ENCODE results near the gene VSIG2.

The VSIG2 gene

GRCh38 chr11:124717786-124718651 is 34.0 kb downstream of the VSIG2 start:
- H3K27ac ChIP-seq (ENCODE audit: low read depth, low read length): no peak overlapping the region
- H3K9me3 ChIP-seq (ENCODE audit: control insufficient read depth, insufficient read depth, low read depth, low read length): no peaks in the 10 kb centered on the region
- peak overlapping the region; percentile 27 for H3K9ac ChIP-seq (ENCODE audit: low read length)
- H3K4me1 ChIP-seq (ENCODE audit: control insufficient read depth, insufficient read depth, low read length): peaks cover 17% of the 10 kb centered on the region
- H3K27me3 ChIP-seq (ENCODE audit: control insufficient read depth, insufficient read depth, low read length): peaks cover 93% of the 10 kb centered on the region
- H3K36me3 ChIP-seq (ENCODE audit: control insufficient read depth, insufficient read depth, low read length): no peaks in the 10 kb centered on the region
- H3K4me3 ChIP-seq (ENCODE audit: low read depth, low read length): peak overlapping the region; percentile 65

GRCh38 chr11:124717421-124717785 is 34.7 kb downstream of the VSIG2 start:
- Histone ChIP-seq H3K9me3 (ENCODE audit: control insufficient read depth, insufficient read depth, low read depth, low read length) (no peaks in the 10 kb centered on the region), H3K27ac (ENCODE audit: low read depth, low read length) (no peak overlapping the region), H3K9ac (ENCODE audit: low read length) (no peak overlapping the region), H3K36me3 (ENCODE audit: control insufficient read depth, insufficient read depth, low read length) (no peaks in the 10 kb centered on the region), H3K4me1 (ENCODE audit: control insufficient read depth, insufficient read depth, low read length) (peaks cover 17% of the 10 kb centered on the region), H3K27me3 (ENCODE audit: control insufficient read depth, insufficient read depth, low read length) (peaks cover 87% of the 10 kb centered on the region), H3K4me3 (ENCODE audit: low read depth, low read length) (peak overlapping the region; percentile 65)

- Histone ChIP-seq H3K36me3 (ENCODE audit: control insufficient read depth, insufficient read depth, low read length) (no peaks in the 10 kb centered on the region), H3K9ac (ENCODE audit: low read length) (no peak overlapping the region), H3K27ac (ENCODE audit: low read depth, low read length) (no peak overlapping the region), H3K9me3 (ENCODE audit: control insufficient read depth, insufficient read depth, low read depth, low read length) (no peaks in the 10 kb centered on the region), H3K4me1 (ENCODE audit: control insufficient read depth, insufficient read depth, low read length) (peaks cover 17% of the 10 kb centered on the region), H3K27me3 (ENCODE audit: control insufficient read depth, insufficient read depth, low read length) (peaks cover 78% of the 10 kb centered on the region), H3K4me3 (ENCODE audit: low read depth, low read length) (no peak overlapping the region)
Observed at GRCh38 chr11:124716591-124716990, 35.5 kb downstream of the VSIG2 start.

GRCh38 chr11:124712392-124712791 is 39.7 kb downstream of the VSIG2 start:
- H3K27me3 ChIP-seq (ENCODE audit: control insufficient read depth, insufficient read depth, low read length): peaks cover 36% of the 10 kb centered on the region
- H3K9ac ChIP-seq (ENCODE audit: low read length): no peak overlapping the region
- no peaks in the 10 kb centered on the region for H3K36me3 ChIP-seq (ENCODE audit: control insufficient read depth, insufficient read depth, low read length)
- no peak overlapping the region for H3K4me3 ChIP-seq (ENCODE audit: low read depth, low read length)
- no peak overlapping the region for H3K27ac ChIP-seq (ENCODE audit: low read depth, low read length)
- H3K4me1 ChIP-seq (ENCODE audit: control insufficient read depth, insufficient read depth, low read length): peaks cover 1% of the 10 kb centered on the region; the same call in 1 of the 2 replicates
- H3K9me3 ChIP-seq (ENCODE audit: control insufficient read depth, insufficient read depth, low read depth, low read length): peaks cover 6% of the 10 kb centered on the region

- H3K4me3 ChIP-seq (ENCODE audit: low read depth, low read length): no peak overlapping the region
- H3K27me3 ChIP-seq (ENCODE audit: control insufficient read depth, insufficient read depth, low read length): no peaks in the 10 kb centered on the region; the same call in 1 of the 2 replicates
- no peaks in the 10 kb centered on the region for H3K36me3 ChIP-seq (ENCODE audit: control insufficient read depth, insufficient read depth, low read length)
- H3K27ac ChIP-seq (ENCODE audit: low read depth, low read length): no peak overlapping the region
- no peak overlapping the region for H3K9ac ChIP-seq (ENCODE audit: low read length)
- H3K4me1 ChIP-seq (ENCODE audit: control insufficient read depth, insufficient read depth, low read length): no peaks in the 10 kb centered on the region
- H3K9me3 ChIP-seq (ENCODE audit: control insufficient read depth, insufficient read depth, low read depth, low read length): peaks cover 10% of the 10 kb centered on the region
Observed at GRCh38 chr11:124707829-124708228, 44.2 kb downstream of the VSIG2 start.

GRCh38 chr11:124700028-124700427 is 52.0 kb downstream of the VSIG2 start:
- Histone ChIP-seq H3K4me1 (ENCODE audit: control insufficient read depth, insufficient read depth, low read length) (no peaks in the 10 kb centered on the region; the same call in 1 of the 2 replicates), H3K4me3 (ENCODE audit: low read depth, low read length) (no peak overlapping the region), H3K27me3 (ENCODE audit: control insufficient read depth, insufficient read depth, low read length) (no peaks in the 10 kb centered on the region), H3K9me3 (ENCODE audit: control insufficient read depth, insufficient read depth, low read depth, low read length) (peaks cover 4% of the 10 kb centered on the region; the same call in 1 of the 2 replicates), H3K9ac (ENCODE audit: low read length) (no peak overlapping the region), H3K27ac (ENCODE audit: low read depth, low read length) (no peak overlapping the region), H3K36me3 (ENCODE audit: control insufficient read depth, insufficient read depth, low read length) (no peaks in the 10 kb centered on the region)

- H3K27me3 ChIP-seq (ENCODE audit: control insufficient read depth, insufficient read depth, low read length): no peaks in the 10 kb centered on the region
- H3K9ac ChIP-seq (ENCODE audit: low read length): no peak overlapping the region
- no peak overlapping the region for H3K4me3 ChIP-seq (ENCODE audit: low read depth, low read length)
- H3K36me3 ChIP-seq (ENCODE audit: control insufficient read depth, insufficient read depth, low read length): no peaks in the 10 kb centered on the region
- H3K27ac ChIP-seq (ENCODE audit: low read depth, low read length): no peak overlapping the region
- peaks cover 4% of the 10 kb centered on the region; the same call in 1 of the 2 replicates for H3K9me3 ChIP-seq (ENCODE audit: control insufficient read depth, insufficient read depth, low read depth, low read length)
- no peaks in the 10 kb centered on the region; the same call in 1 of the 2 replicates for H3K4me1 ChIP-seq (ENCODE audit: control insufficient read depth, insufficient read depth, low read length)
Observed at GRCh38 chr11:124699547-124699946, 52.5 kb downstream of the VSIG2 start.
